OCI-LY7 (cell line): ENCODE data around the gene PIK3CG. TPM values are rescaled to one million over a fixed set of nuclear protein-coding genes. Genes with fewer than 3 reads are reported as not detected.

Source experiments
- BruUV-seq: library from RNA; stranded (reverse); fragments of 400-500 nt; replicated peaks from 2 replicates; lab custom pipeline; 2021; lab: Mats Ljungman, UMichigan
- CTCF ChIA-PET: fragments of 300-600 bp; sonication (Branson Sonifier 250); formaldehyde crosslinking; loops from one replicate; lab custom pipeline; 2022; ENCODE audit warnings: antibody characterized with exemption; ENCODE audit not compliant: unreplicated experiment; lab: Charles Lee
- POLR2A ChIA-PET: fragments of 300-600 bp; sonication (Branson Sonifier 250); formaldehyde crosslinking; loops from one replicate; lab custom pipeline; 2022; ENCODE audit warnings: antibody characterized with exemption; lab: Charles Lee
- DNase-seq: peaks from one replicate; pipeline ENCODE4 v3.0.0-alpha.2; 2015; ENCODE audit warnings: low spot score
- H2AFZ ChIP-seq: fragments of 200-600 bp; sonication (generic), shearing (Covaris generic); 2 replicates; pipeline ENCODE4 v1.6.1; 2014; ENCODE audit warnings: mild to moderate bottlenecking, antibody characterized with exemption, low read length, moderate library complexity
- H3K27ac ChIP-seq: fragments of 200-600 bp; sonication (generic); 2 replicates; pipeline ENCODE4 v1.5.1; 2014; ENCODE audit warnings: mixed run types, low read depth, mild to moderate bottlenecking, moderate library complexity, low read length, inconsistent platforms; ENCODE audit not compliant: poor library complexity, severe bottlenecking
- H3K36me3 ChIP-seq: fragments of 200-600 bp; sonication (generic); 2 replicates; pipeline ENCODE4 v1.6.1; 2014; ENCODE audit warnings: mild to moderate bottlenecking, antibody characterized with exemption, low read length, moderate library complexity, mixed read lengths; ENCODE audit not compliant: insufficient read depth
- H3K4me1 ChIP-seq: fragments of 200-600 bp; sonication (generic); 2 replicates; pipeline ENCODE4 v1.5.1; 2014; ENCODE audit warnings: mild to moderate bottlenecking, low read length; ENCODE audit not compliant: insufficient read depth, poor library complexity, severe bottlenecking
- H3K4me2 ChIP-seq: fragments of 200-600 bp; sonication (generic); 2 replicates; pipeline ENCODE4 v1.6.1; 2014; ENCODE audit warnings: mild to moderate bottlenecking, low read length
- H3K4me3 ChIP-seq: fragments of 200-600 bp; sonication (generic); 2 replicates; pipeline ENCODE4 v1.5.1; 2014; ENCODE audit warnings: mild to moderate bottlenecking, low read depth, low read length; ENCODE audit not compliant: poor library complexity, severe bottlenecking
- H3K79me2 ChIP-seq: fragments of 200-600 bp; sonication (generic); 2 replicates; pipeline ENCODE4 v1.6.1; 2016; ENCODE audit warnings: low read depth, mild to moderate bottlenecking, low read length, moderate library complexity, mixed read lengths; ENCODE audit not compliant: insufficient read depth
- H3K9me2 ChIP-seq: fragments of 200-600 bp; sonication (generic); 2 replicates; pipeline ENCODE4 v1.6.1; 2016; ENCODE audit warnings: mild to moderate bottlenecking, low read length, mixed read lengths; ENCODE audit not compliant: insufficient read depth
- H3K9me3 ChIP-seq: fragments of 200-600 bp; sonication (generic); 2 replicates; pipeline ENCODE4 v1.6.1; 2014; ENCODE audit warnings: mild to moderate bottlenecking, mixed run types, low read length, mixed read lengths
- H4K20me1 ChIP-seq: fragments of 200-600 bp; sonication (generic); 2 replicates; pipeline ENCODE4 v1.6.1; 2014; ENCODE audit warnings: mild to moderate bottlenecking, antibody characterized with exemption, low read length, moderate library complexity, mixed read lengths; ENCODE audit not compliant: insufficient read depth
- EZH2phosphoT487 ChIP-seq: fragments of 200-600 bp; sonication (generic); IDR thresholded peaks from 2 replicates; pipeline ENCODE4 v1.6.1; 2018; ENCODE audit warnings: low read depth, borderline replicate concordance, mild to moderate bottlenecking, mixed run types, antibody characterized with exemption, low read length, moderate library complexity, mixed read lengths
- intact Hi-C: fragments of 100-400 bp; cut with micrococcal nuclease; formaldehyde crosslinking; loops from one replicate; pipeline ENCODE4 v1.10.0; 2022; ENCODE audit not compliant: unreplicated experiment
- total RNA-seq, 2 experiments: library from RNA; depleted of rRNA in 1 of 2; stranded (reverse); fragments of >200 nt in 1 of 2; shearing (Covaris generic) in 1 of 2; gene quantifications; 2 replicates each; pipeline ENCODE4 v1.2.3, GENCODE V29; 2014 to 2022
- TF ChIP-seq, protein P1 (sequence below): fragments of 200-600 bp; sonication (generic); conservative IDR thresholded peaks from 2 replicates; pipeline ENCODE4 v1.5.1; 2014; ENCODE audit warnings: mild to moderate bottlenecking, antibody characterized with exemption, low read length, moderate library complexity, mixed read lengths

The PIK3CG gene
- total RNA-seq, 2 experiments from 2014 or later: 22.8 to 47.2 TPM

DNA sequence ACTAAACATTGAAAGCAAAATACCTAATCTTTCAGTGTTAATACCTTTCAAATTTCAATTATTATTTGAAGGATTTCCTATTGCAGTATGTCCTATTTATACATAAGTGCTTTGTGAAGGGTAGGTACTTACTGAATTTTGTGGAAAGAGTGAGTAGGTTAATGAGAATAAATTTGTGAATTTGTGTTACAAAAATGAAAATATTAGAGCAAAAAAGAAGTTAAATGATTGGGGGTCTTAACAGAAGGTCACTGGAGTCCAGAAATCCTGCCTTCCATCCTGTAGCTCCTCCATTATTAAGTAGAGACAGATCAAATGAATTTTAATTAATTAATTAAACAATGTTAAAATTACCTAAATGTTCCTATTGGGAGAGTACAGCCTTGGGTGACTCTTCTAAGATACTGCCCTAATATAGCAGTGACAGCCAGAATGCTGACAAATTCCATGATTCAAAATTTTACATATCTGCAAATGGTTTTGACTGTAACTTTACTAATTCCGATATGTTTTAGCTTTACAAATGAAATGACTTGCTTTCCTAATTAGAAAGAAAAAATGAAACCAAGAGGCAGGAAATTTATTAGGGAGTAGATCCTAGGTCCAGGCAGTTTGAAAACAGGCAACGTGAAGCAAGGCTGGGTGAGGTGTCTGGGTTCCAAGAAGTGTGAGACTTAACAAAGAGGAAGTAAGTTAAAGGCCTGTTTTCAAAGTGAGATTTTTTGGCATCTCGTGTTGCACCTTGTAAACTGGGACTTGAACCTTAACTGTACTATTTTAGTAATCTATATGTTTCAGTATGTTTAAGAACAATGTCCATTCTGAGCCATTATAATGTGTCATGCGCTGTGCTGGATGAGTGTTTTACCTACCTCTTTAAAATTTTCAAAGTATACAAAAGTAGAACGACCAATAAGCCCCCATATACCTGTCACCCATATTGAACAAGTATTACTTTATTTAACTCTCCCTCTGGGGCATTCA is 1.5 kb downstream of the PIK3CG start:
- POLR2A ChIA-PET: interaction anchor here (1.0 to 1.3 kb wide), 3 partner anchors 11 to 20 kb away, joined by 3 to 4 read pairs (median 4); no protein-coding TSS in a partner anchor
- Histone ChIP-seq H3K36me3 (peaks cover 34% of the 10 kb centered on the region), H3K9me3 (no peaks in the 10 kb centered on the region), H3K79me2 (peaks cover 57% of the 10 kb centered on the region), H4K20me1 (no peaks in the 10 kb centered on the region), H3K4me2 (peak overlapping the region; percentile 91), H3K27ac (peak overlapping the region; percentile 86), H2AFZ (peak overlapping the region; percentile 8; the same call in 1 of the 2 replicates), H3K4me3 (peak overlapping the region; percentile 82), H3K9me2 (no peaks in the 10 kb centered on the region), H3K4me1 (peaks cover 56% of the 10 kb centered on the region)
- peak; percentile 64 for DNase-seq
- TSS peak; percentile 88 for BruUV-seq
- intact Hi-C loops: loop anchor here (5.0 to 10.0 kb wide), 4 partner anchors 226 to 876 kb away; partner anchors contain the start of genes CBLL1, COG5 and DUS4L
- CTCF ChIA-PET: no interaction called here
- TF ChIP-seq, protein P1, sequence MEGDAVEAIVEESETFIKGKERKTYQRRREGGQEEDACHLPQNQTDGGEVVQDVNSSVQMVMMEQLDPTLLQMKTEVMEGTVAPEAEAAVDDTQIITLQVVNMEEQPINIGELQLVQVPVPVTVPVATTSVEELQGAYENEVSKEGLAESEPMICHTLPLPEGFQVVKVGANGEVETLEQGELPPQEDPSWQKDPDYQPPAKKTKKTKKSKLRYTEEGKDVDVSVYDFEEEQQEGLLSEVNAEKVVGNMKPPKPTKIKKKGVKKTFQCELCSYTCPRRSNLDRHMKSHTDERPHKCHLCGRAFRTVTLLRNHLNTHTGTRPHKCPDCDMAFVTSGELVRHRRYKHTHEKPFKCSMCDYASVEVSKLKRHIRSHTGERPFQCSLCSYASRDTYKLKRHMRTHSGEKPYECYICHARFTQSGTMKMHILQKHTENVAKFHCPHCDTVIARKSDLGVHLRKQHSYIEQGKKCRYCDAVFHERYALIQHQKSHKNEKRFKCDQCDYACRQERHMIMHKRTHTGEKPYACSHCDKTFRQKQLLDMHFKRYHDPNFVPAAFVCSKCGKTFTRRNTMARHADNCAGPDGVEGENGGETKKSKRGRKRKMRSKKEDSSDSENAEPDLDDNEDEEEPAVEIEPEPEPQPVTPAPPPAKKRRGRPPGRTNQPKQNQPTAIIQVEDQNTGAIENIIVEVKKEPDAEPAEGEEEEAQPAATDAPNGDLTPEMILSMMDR: no peak
- TF ChIP-seq EZH2phosphoT487: no peak

DNA sequence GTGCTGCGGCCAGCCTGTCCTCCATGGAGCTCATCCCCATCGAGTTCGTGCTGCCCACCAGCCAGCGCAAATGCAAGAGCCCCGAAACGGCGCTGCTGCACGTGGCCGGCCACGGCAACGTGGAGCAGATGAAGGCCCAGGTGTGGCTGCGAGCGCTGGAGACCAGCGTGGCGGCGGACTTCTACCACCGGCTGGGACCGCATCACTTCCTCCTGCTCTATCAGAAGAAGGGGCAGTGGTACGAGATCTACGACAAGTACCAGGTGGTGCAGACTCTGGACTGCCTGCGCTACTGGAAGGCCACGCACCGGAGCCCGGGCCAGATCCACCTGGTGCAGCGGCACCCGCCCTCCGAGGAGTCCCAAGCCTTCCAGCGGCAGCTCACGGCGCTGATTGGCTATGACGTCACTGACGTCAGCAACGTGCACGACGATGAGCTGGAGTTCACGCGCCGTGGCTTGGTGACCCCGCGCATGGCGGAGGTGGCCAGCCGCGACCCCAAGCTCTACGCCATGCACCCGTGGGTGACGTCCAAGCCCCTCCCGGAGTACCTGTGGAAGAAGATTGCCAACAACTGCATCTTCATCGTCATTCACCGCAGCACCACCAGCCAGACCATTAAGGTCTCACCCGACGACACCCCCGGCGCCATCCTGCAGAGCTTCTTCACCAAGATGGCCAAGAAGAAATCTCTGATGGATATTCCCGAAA is 2.7 kb downstream of the PIK3CG start:
- intact Hi-C loops: loop anchor here (5.0 to 10.0 kb wide), 4 partner anchors 225 to 875 kb away; partner anchors contain the start of genes CBLL1, COG5 and DUS4L
- peaks cover 68% of the 10 kb centered on the region for H3K4me1 ChIP-seq

More for the DNA sequence above, 2.7 kb downstream of the PIK3CG start:
- Histone ChIP-seq H3K4me3 (no peak overlapping the region), H3K4me2 (peak overlapping the region; percentile 91; the same call in 1 of the 2 replicates), H3K27ac (no peak overlapping the region), H3K36me3 (peaks cover 43% of the 10 kb centered on the region), H4K20me1 (no peaks in the 10 kb centered on the region), H3K9me2 (no peaks in the 10 kb centered on the region), H2AFZ (no peak overlapping the region), H3K9me3 (no peaks in the 10 kb centered on the region), H3K79me2 (peaks cover 69% of the 10 kb centered on the region)
- CTCF ChIA-PET: no interaction called here
- POLR2A ChIA-PET: interaction anchor here (1.3 kb wide), 1 partner anchor 27 kb away, joined by 3 read pairs; no protein-coding TSS in a partner anchor
- no peak for TF ChIP-seq EZH2phosphoT487
- TF ChIP-seq, protein P1: no peak
- no peak for DNase-seq
- BruUV-seq: no TSS peak
